ENCODE data around the gene MEG3. TPM values are rescaled to one million over a fixed set of nuclear protein-coding genes. Genes with fewer than 3 reads are reported as not detected.

Gene MEG3
- total and polyA plus RNA-seq, 2 donors (not counting 3 experiments of a cell fraction or from before 2014, with no cell fraction given) = 378 to 508 TPM

- ChIA-PET POLR2A (no interaction called here), CTCF (interaction anchor here (1.6 kb wide), 1 partner anchor 113 kb away, joined by 3 read pairs; no protein-coding TSS in a partner anchor)
- Histone ChIP-seq H3K4me1 (ENCODE audit: control insufficient read depth, extremely low read depth, insufficient read depth, low read length) (no peaks in the 10 kb centered on the region), H3K79me2 (ENCODE audit: control insufficient read depth, insufficient read depth, low read length) (peaks cover 13% of the 10 kb centered on the region), H4K20me1 (replicated peaks; ENCODE audit: control insufficient read depth, extremely low read depth, insufficient read depth, low read length) (no peaks in the 10 kb centered on the region), H3K9me1 (replicated peaks; ENCODE audit: control insufficient read depth, extremely low read depth, insufficient read depth, low read length) (no peaks in the 10 kb centered on the region), H3K27ac (ENCODE audit: insufficient read depth, low read depth, low read length) (no peak overlapping the region), H3K9ac (replicated peaks; ENCODE audit: extremely low read depth, insufficient read depth, low read length) (no peak overlapping the region), H3K4me2 (ENCODE audit: insufficient read depth, low read length) (no peak overlapping the region), H3K4me3 (replicated peaks in 1 of 3; ENCODE audit: insufficient read depth in 1 of 3, low read depth in 1 of 3, low read length in 3 of 3) (no peak overlapping the region), H3K36me3 (ENCODE audit: control insufficient read depth in 2 of 2, extremely low read depth in 1 of 2, insufficient read depth in 2 of 2, low read length in 2 of 2) (no peaks in the 10 kb centered on the region), H2AFZ (ENCODE audit: low read depth, low read length) (no peak overlapping the region), H3K27me3 (ENCODE audit: control insufficient read depth in 2 of 2, insufficient read depth in 2 of 2, low read length in 2 of 2) (peaks cover 0 to 4% of the 10 kb centered on the region in 2 experiments), H3K9me3 (replicated peaks; ENCODE audit: control insufficient read depth, insufficient read depth, low read length) (no peaks in the 10 kb centered on the region)
- intact Hi-C loops (cut with micrococcal nuclease) = no loop called here
- TF ChIP-seq EZH2 (IDR thresholded peaks at IDR 0.05; ENCODE audit: borderline replicate concordance, low read depth, low read length, severe bottlenecking) (no peak), POLR2AphosphoS5 (IDR thresholded peaks at IDR 0.05; ENCODE audit: insufficient read depth, low read depth, low read length) (no peak), GATA2 (IDR thresholded peaks at IDR 0.05; ENCODE audit: insufficient read depth, insufficient read length, low read depth, low read length) (no peak), FOS (IDR thresholded peaks at IDR 0.05; ENCODE audit: borderline replicate concordance, insufficient read depth, low read length) (no peak), MYC (IDR thresholded peaks at IDR 0.05; ENCODE audit: low read depth, low read length) (no peak), JUN (IDR thresholded peaks at IDR 0.05; ENCODE audit: borderline replicate concordance, insufficient read depth, insufficient read length, low read depth) (no peak)
- no peak for FAIRE-seq
- dilution Hi-C loops (cut with MboI; ENCODE audit: extremely low pct_ligation_motif_present, low sequenced_read_pairs) = no loop called here
- BruUV-seq (replicated peaks) = no TSS peak
- no peak for DNase-seq (ENCODE audit: low read depth, low spot score)
Observed at GRCh38 chr14:100822532-100823296, 3.2 kb upstream of the MEG3 start.
